HG03460 (cell line): ENCODE results near the gene PSMD1.
A peak's percentile ranks its signal among the peaks of the same experiment; 100 is the strongest.
"Not testable (repeated sequence)": the region's sequence is repeated elsewhere in the genome, so short reads cannot be mapped to it uniquely, and the experiment has no call there.

Experiments
- ATAC-seq: cut with Tn5 transposase; IDR thresholded peaks from one replicate; pipeline ENCODE4 v1.9.1; 2021; ENCODE audit not compliant: unreplicated experiment

Gene PSMD1

DNA sequence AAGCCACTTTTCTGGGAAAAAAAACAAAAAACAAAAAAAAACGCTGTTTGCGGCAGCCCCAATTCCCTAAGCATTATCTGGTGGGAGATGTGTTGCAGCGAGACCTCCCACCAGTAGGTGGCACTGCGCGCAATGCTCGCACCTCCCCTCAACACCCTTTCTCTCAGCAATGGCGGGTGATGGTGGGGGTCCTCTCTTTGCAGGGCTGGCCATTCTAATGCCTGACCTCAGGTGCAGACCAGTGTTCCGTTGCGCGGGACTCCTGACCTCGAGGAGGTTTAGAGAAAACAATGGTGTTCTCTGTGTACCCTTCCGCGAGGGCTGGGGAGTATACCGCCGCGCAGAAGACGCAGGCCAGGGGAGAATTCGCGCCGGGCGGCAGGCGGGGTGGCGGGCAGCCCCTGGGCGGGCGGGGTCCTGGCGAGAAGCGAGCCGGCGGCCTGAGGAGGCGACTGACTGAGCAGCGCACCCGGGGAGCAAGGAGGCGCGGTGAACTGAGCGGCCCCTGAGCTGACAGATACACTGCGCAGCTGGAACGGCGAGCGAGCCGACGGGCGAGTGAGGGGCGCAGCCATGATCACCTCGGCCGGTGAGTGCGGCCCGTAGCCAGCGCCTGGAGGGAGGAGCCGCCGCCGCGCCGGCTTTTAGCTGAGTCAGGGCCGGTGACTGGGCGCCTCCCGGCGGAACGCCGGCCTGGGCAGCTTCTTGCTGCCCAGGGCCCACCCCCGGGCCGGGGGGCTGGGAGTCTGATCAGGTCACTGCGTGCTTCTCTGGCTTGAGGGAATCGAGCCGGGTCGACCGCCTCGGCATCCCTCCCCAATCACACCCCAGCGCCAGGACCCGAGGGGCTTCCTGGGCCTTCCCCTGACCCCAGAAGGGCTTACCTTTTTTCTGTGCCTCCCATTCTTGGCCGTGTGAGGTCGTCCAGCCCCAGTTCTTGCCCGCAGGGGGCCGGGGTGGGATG lies at the start of gene PSMD1:
Gene PSMD1 (plus strand): TSS at position 415 of the 964 bp plus-strand sequence. CDS start 159 bp downstream, at position 574.
- ATAC-seq: peak; percentile 74

DNA sequence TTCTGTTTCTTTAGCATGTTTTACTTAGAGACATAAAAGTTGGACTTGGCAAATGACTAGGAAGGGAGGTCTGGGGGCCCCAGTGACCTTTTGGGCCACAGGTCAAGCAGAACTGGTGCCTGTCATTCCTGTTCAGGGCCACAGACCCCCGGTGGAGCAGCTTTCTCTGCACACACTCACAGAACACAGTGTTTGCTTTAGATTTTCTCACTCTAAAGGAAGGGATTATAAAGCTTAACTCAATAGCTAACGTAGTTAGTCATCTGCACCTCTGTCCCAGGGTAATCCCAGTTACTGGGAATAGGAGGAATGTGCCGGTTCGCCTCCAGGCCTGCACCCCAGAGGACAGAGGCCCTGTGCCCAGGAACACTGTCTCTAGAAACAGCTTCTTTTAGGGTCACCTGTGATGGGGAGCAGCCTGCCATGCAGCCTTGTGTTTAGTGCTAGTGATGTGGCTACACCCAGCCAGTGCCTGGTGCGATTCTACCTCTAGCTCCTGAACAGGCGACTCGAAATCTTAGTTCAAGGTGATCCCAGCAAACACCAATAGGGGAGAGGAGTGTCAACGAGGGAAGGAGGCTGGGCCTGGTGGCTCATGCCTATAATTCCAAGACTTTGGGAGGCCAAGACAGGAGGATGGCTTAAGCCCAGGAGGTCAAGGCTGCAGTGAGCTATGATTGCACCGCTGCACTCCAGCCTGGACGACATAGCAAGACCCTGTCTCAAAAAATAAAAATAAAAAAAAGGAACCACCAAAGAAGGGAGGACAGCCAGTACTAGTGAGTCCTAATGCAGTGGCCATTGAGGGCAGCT lies 49.2 kb upstream of the PSMD1 start:
- ATAC-seq: no peak

DNA sequence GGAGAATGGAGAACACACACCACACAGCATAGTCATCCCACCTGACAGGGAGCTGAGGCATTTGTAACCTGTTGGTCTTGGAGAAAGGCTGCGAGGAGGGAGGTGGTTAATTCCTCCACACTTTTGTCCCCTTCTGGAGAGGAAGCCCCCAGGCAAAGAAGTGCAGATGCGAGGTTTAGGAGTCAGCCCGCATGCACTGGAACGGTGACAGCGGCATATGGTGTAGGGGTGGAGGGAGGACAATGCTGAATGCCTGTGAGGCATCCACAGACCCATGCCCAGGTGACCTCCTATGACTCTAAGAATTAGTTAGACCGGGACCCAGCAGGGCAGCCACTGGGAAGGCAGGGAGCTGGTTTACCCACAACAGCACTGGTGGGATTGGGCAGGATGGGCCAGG lies 48.5 kb upstream of the PSMD1 start:
- ATAC-seq: no peak

DNA sequence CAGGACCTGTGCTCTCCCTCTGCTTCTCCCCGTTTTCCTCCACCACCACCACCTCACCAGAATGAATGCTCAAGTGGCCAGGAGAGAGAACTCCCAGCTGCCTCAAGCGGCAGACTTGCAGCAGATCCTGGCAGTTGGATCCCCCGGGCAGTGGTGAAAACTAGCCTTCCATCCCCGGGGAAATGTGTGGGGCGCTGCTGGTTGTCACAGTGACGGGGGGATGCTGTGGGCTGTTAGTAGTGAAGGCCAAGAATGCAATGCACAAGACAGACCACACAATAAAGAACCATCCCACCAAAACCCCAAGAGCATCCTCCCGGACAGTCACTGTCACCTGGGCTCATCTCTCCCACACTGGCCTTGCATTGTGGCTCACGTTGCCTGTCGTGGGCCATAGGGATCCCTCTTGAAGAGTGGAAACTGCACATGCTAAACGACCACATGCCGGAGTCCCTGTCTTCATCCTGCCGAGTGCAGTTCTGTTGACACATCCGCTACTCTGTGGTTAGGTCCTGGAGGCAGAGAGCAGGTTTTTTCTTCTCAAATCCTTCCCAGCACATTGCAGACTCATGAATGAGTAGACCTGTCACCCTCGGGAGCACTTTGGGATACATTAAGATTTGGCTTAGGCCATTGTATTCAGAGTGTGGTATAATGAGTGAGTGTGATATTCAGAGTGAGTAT lies 47.3 kb upstream of the PSMD1 start:
- no peak for ATAC-seq

DNA sequence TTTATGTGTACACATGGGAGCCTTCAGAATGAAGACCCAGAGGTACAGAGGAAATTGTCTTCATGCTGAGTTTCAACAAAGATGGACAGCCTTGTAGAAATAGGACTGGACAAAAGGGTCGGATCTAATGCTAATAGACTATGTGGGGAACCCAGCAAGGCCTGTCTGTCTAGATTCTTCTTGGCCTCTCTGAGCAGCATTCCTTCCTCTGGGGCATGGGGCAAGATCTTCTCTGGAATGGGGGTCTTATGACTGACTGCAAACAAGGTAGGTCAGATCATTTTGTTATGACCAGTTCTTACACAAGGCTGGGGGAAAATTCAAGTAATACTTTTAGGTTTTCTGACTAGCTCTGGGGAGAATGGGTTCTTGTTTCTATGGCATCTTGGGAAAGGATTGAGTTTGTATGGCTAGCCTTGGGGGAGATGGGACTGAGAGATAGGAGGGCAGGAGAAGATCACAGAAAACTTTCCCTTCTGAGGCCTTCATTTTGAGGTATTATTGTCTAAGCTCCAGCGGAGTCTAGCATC lies 46.4 kb upstream of the PSMD1 start:
- ATAC-seq: no peak

DNA sequence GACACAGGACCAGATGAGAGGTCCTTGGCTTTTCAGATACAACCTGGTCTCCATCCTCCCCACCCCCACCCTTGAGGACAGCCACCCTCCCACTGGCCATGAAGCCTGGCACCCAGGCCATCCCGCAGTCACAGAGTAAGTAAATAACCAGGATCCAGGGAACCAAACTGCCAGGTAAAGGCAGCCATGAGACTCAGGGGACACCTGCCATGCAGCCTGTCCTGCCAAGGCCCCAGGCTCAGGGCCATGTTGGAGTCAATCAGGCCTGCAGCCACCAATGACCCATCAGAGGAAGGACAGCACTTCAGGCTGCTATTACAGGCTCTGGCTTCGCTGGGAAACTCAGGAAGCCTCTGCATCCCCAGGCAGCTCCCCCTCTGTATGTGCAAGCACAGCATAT lies 45.1 kb upstream of the PSMD1 start:
- no peak for ATAC-seq

DNA sequence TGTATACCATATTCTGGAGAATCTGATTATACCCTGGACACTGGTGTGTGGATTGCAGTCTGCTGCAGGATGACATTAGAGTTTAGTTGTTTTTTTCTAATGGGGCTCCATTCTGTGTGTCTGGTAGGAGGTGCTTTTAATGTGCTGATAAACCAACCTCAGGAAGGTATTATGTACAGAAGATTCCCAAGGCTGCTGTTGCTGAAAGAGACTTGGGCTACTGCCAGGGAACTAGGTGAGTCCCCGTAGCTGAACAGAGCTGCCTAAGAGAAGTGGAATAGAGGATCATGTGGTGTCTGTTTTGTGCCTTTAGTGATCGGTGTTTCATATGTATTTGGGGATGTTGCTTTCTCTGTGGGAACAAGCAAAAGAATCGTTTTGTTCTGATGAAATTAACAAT lies 44.2 kb upstream of the PSMD1 start:
- ATAC-seq: no peak

DNA sequence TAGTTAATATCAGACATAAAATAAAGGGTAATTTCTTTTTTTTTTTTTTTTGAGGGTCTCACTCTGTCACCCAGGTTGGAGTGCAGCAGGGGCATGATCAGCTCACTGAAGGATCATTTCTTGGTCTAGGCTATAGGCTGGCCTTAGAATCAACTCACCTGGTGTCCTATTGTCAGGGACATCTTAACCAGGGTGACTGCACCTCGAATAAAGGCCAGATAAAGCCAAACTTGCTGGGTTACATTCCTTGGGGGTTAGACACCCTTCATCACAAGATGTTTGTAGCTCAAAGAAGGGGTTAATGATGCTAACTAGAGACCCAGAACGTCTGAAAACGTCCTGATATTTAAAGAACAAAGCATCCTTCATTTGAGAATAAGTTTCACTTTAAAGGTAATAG lies 42.8 kb upstream of the PSMD1 start:
- no peak for ATAC-seq

DNA sequence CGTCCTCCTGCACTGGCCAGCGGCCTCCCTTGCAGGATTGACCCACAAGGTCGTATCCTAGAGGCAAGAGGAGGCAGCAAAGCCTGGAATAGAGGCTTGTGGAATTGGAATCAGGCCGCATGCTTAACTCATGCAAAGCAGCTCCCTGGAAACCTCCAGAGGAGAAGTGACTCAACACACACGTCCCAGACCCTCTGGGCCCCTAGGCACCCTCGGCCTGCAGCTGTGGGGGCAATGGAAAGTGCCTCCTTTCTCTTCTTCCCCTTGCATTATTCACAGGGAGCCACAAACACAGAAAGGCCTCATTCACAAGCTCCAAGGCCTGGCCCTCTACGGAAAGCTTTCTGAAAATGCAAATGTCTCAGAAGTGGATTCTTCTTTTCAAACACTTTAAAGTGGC lies 41.2 kb upstream of the PSMD1 start:
- ATAC-seq: no peak

DNA sequence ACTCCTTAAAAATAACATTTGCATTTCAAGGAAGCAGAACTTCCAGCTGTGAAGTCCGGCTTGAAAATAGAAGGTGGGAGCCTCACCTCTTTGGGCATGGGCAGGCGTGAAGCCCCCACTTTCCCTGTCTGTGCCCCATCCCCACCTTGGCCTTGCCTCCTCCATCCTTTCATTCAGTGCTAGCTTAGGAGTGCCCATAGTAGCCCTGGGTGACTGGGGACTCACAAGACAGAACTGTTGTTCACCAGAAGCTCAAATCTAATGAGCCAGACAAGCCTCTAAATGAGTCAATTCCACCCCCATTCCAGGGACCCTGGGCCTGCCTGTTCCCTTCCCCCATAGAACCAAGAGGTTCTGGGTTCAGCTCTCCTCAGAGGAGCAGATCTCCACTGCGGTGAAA lies 40.7 kb upstream of the PSMD1 start:
- ATAC-seq: no peak

DNA sequence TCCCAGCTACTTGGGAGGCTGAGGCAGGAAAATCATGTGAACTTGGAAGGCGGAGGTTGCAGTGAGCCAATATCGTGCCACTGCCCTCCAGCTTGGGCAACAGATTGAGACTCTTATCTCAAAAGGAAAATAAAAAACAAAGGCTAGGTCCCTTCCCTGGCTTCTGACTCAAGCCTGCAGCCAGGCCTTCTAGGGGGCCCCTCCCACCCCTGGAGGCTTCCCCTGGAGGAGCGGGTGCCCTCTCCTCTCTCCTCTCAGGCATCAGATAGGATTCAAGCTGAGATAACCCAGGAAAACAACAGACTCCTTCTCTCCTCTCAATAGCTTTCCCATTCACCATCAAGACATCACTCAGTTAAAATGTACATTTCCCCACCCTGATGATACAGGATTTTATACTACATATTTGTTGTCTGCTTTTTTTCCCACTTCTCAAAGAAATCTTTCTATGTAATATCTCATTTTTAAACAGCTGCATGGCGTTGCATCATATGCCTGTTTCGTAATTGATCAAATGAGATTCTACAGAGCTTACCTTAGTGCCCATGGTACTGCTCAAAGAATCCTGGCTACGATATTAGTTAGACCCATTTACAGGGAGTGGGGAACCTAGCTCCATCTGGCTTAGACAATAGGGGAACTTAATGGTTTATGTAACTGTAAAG lies 40.0 kb upstream of the PSMD1 start:
- no peak for ATAC-seq

DNA sequence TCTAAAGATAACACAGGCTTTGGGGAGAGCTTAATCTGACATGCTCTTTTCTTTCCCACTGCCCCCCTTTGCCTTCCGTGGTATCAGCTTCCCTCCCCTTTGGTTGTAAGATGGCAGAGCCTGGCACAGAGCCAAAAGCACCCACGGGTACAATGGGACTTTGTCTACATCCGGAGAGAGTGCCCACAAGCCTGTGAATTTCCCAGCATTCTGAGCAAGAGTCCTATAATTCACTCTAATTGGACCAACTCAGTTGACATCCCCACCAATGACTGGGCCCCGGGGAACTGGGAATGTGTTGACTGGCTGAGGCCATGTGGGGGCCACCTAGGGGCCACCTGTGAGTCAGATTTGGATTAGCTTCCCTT lies 39.5 kb upstream of the PSMD1 start:
- no peak for ATAC-seq

DNA sequence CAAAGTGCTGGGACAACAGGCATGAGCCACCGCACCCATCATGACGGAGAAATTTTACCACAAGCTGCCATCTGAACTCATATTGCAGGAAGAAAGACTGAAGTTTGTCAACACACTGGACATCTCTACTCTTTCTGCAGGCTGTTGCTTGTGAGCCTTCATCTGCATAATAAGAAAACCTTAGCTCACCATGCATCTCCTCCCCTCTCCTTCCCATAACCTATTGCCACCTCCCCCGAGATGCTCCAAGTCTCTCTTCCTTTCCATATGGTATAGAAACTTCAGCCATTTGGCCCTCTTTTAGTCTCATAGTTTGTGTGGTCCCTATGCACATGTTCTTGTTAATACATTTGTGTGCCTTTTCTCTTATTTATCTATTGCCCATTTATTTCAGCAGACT lies 38.5 kb upstream of the PSMD1 start:
- no peak for ATAC-seq

DNA sequence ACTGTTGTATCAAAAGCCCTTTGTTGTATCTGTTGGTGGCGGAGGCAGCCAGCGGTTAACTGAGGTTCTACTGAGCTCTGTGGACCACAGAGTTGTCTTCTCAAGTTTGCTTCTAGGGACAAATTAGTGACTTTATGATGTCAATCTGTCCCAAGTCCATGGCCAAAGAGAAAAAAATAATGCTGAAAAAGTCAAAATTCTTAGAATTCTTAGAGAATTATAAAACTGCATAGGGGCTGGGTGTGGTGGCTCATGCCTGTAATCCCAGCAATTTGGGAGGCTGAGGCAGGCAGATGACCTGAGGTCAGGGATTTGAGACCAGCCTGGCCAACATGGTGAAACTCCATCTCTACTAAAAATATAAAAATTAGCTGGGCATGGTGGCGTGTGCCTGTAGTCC lies 31.6 kb upstream of the PSMD1 start:
- not testable (repeated sequence) for ATAC-seq

DNA sequence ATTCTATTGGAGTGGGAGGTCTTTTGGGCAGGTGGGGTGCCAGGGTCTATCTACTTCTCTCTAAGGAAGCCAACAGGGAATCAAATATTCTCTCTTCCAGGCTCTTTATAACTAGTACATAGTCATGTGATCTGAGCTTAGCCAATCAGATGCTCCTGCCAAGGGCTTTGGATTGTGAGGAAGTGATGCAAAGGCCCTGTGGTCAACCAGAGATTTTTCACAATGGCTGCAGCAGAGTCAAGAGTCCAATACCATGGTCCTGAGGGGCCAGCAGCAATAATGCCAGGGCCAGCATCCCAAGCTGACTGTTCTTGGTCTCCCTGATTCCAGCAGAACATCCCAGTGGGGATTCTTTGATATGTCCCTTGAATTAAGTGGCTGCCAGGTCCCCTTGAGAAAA lies 27.8 kb upstream of the PSMD1 start:
- ATAC-seq: no peak

DNA sequence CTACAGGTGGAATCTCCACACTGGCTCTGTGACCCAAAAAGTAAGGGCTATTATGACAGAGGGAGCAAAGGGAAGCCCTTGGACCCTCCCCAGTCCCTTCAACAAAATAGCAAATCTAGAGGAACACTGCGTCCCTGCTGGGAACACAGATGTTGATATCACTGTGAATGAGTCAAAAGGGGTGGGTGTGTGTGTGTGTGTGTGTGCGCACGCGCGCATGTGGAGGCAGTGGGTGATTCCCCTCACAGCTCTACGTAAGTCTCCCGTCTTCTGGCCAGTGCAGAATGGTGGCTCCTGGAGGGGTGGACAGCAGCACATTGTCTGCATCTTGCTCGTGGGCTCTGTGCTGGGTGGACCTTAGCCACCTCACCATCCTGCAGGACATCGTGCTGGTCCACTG lies 27.1 kb upstream of the PSMD1 start:
- no peak for ATAC-seq

DNA sequence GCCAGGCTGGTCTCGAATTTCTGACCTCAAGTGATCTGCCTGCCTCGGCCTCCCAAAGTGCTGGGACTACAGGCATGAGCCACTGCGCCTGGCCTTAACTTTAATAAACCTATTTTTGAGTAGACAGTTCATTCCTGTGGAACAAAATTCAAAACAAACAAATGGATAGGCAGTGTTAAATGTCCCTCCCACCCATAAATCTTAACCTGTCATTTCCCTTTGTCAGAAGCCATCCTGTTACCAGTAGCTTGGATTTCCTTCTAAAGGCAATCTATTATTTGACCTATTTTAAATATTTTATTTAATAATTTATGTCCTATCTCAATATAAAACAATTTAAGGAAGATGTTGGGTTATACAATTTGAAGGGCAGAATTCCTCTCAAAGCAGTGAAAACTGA lies 25.9 kb upstream of the PSMD1 start:
- ATAC-seq: no peak

DNA sequence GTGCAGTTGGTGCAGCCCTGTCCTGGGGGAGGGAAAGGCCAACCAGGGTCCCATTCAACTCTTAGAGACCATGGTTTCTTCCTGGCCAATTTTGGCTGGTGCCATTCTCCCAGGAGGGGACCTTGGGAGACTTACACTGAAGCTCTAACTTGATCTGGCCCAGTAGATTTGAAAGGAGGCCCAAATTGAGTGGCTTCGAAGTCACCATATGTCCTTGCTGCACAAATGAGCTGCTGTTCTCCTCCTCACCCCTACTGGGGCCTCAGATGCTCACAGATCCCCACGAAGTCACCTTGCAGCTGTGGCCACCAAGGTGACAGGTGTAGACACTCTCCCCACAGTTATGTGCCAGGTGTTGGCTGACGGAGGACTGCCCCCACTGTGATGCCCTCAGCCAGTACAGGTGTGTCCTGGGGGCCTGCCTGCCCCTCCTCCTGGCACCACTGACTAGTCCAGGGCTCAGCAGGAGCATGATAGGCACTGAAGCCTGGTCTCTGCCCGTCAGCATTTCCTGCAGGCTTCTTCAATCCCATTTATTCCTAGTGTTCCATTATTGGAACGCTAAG lies 24.0 kb upstream of the PSMD1 start:
- ATAC-seq: no peak

DNA sequence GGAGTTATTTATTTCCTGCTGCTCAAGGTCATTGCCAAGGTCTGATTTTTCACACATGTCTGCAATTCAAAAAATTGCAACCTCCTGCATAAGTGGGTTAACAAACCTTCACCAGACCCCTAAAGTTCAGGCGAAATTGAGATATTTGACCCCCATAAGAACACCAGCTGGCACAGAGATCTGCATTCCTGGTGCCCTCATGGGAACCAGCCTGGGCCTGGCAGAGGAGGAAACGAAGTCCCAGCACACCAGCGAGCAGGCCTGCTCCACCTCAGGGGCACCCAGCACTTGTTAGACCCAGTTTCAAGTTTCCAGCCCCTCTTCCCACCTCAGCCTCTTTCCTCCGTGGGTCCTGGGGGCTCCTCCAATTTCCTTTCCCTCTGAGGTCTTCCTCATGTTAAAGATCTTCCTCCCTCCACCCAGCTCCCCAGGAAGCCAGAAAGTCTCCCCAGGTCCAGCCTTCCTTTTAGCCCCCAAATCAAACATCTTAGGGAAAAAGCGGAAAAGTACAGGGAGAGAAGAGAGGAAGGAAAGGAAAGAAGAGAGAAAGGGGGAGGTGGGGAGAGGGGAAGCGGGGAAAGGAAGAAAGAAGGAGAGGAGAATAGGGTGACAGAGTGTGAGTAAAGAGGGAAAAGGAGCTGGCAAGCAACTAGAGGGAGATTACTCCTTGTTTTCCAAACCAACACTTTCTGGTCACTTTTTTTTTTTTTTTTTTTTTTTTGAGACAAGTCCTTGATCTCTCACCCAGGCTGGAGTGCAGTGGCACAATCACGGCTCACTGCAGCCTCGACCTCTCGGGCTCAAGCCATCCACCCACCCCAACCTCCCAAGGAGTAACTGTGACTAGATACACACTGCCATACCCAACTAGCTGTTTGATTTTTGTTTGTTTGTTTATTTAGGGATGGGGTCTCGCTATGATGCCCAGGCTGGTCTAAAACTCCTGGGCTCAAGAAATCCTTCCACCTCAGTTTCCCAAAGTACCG lies 23.2 kb upstream of the PSMD1 start:
- no peak for ATAC-seq
